ENCODE data around the gene FAM13A.

Gene FAM13A

DNA sequence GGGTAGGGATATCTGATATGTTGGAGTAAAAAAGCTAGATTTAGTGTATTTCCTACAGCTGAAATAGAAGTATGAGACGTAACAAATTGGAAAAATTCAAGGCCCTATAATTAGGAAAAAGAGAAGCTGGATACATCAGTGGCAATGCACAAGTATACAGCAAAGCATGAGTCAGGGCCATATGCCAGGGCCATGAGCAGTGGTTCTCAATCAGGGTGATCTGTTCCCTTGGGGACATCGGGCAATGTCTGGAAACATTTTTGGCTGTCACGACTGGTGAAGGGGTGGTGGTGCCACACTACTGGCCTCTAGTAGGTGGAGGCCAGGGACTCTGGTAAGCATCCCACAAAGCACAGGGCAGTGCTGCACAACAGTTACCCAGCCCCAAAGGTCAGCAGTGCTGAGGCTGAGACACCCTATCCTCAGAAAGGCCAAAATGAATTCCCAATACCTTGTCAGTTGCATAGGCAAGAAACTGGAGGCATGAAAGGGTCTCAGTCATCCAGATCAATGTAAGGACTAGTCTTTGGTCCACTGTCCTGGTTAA is 322.5 kb downstream of the FAM13A start:
- no peak overlapping the region for H3K4me3 ChIP-seq (ENCODE audit: low read length)
- DNase-seq (ENCODE audit: low read depth), result no peak
- TF ChIP-seq, protein P1, sequence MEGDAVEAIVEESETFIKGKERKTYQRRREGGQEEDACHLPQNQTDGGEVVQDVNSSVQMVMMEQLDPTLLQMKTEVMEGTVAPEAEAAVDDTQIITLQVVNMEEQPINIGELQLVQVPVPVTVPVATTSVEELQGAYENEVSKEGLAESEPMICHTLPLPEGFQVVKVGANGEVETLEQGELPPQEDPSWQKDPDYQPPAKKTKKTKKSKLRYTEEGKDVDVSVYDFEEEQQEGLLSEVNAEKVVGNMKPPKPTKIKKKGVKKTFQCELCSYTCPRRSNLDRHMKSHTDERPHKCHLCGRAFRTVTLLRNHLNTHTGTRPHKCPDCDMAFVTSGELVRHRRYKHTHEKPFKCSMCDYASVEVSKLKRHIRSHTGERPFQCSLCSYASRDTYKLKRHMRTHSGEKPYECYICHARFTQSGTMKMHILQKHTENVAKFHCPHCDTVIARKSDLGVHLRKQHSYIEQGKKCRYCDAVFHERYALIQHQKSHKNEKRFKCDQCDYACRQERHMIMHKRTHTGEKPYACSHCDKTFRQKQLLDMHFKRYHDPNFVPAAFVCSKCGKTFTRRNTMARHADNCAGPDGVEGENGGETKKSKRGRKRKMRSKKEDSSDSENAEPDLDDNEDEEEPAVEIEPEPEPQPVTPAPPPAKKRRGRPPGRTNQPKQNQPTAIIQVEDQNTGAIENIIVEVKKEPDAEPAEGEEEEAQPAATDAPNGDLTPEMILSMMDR (IDR thresholded peaks at IDR 0.05; ENCODE audit: insufficient read depth, low read depth, low read length, missing control alignments), result no peak

DNA sequence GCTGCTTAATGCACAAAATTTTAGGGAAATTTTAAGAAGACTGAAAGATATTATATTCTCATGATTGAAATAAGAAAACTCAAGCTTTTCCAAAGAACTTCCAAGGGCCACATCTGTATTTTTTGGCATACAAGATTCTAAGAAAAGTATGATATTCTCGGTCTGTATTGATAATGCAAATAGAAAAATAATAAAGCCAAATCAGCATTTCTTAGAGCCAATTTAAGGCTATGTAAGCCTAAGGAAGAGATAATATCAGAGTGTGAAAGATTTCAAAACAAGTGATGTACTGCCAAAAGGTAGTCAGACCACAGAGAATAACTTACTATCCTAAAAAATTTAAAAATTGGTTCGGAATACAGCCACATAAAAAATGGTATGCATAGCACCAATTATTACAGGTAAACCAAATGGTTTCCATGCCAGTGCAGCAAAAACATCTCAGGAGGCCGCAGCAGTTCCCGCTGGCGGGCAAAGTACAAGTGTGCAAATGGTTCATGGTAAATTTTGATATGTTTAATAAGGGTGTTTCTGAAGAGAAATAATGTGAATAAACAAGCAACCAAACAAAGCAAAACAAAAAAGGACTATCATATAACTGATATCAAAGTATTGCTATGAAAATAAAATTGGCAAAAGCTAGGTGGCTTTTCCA is 324.1 kb downstream of the FAM13A start:
- TF ChIP-seq, protein P1 (IDR thresholded peaks at IDR 0.05; ENCODE audit: insufficient read depth, low read depth, low read length, missing control alignments), result no peak
- no peak overlapping the region for H3K4me3 ChIP-seq (ENCODE audit: low read length)
- DNase-seq (ENCODE audit: low read depth), result no peak

DNA sequence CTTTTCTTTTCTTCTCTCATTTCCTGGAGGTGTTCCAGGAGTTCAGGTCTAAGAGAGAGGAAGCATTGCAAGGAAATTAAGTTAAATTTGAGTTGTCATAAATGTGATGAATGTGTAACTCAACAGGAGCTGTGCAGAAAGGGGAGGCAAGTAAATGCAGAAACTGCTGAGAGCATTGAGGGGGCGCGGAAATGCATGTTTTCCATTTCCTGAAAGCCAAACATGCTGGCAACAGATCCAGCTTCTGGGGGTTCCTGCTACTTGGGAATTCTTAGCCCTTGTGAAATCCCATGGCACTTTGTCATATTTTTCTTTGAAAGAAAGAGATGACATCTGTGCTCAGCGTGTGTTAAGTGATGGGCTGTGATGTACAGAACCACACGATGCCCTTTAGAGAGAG is 325.6 kb downstream of the FAM13A start:
- DNase-seq (ENCODE audit: low read depth), result no peak
- TF ChIP-seq, protein P1 (IDR thresholded peaks at IDR 0.05; ENCODE audit: insufficient read depth, low read depth, low read length, missing control alignments), result no peak

DNA sequence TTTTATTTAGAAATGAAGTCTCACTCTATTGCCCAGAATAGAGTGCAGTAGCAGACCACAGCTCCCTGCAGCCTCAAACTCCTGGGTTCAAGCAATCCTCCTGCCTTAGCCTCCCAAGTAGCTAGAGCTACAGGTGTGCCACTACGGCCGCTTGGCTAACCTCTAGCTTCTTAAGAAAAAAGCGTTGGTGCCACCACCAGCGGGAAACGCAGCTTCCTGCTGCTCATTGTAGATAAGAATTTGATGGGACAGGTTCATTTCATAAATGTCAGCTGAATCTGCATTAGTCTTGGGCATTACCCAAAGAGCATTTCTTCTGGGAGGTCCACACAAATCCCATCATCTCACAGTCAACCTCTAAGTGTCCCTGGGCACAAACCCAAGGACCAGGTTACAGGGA is 326.2 kb downstream of the FAM13A start:
- no peak overlapping the region for H3K4me3 ChIP-seq (ENCODE audit: low read length)
- no peak for DNase-seq (ENCODE audit: low read depth)
- TF ChIP-seq, protein P1 (IDR thresholded peaks at IDR 0.05; ENCODE audit: insufficient read depth, low read depth, low read length, missing control alignments), result no peak

More for the DNA sequence above, 325.6 kb downstream of the FAM13A start:
- H3K4me3 ChIP-seq (ENCODE audit: low read length), result no peak overlapping the region

DNA sequence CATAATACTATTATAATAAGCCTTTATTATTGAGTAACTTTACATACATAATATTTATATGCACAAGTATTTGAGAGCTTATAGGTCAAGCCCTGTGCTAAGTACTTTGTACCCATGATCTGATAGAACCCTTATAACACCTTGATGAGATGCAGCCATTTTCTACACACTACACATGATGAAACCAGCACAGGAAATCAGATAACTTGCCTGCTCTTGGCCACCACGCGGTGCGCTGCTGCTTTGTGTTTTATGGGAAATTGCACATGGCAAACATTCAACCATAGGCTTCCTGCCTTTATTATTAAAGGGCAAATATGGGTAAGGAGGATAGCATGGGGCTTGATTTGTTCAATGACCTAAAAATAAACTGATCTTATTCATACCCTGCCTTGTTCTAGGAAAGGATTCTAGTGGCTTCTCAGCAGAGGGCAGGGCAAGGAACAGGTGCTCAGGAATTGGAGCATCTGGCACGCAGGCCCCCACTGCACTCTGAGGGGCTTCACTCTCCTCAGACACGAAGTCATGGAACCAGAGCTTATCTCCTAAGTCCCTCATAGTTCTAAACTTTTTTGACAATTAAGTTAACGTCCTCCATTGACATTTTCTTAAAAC is 327.7 kb downstream of the FAM13A start:
- TF ChIP-seq, protein P1 (IDR thresholded peaks at IDR 0.05; ENCODE audit: insufficient read depth, low read depth, low read length, missing control alignments), result no peak
- DNase-seq (ENCODE audit: low read depth), result no peak
- H3K4me3 ChIP-seq (ENCODE audit: low read length), result no peak overlapping the region

DNA sequence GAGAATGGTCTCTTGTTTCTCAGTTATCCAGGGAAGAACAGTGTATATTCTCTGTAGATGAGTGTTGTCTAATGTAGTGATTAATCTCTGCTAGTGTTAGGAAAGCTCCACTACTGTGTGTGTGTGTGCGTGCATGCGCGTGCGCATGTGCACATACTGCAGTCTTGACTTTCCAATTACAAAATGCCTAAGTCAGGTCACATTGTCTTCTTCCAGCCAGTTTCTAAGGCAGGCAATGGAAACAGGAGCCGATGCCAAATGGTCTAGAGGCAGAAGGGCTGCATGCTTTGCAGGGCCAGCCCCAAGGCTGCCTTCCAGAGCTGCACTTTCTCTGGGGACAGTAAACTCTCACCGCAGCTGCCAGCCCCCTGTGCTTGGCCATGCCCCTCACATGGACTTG is 328.8 kb downstream of the FAM13A start:
- no peak for DNase-seq (ENCODE audit: low read depth)
- TF ChIP-seq, protein P1 (IDR thresholded peaks at IDR 0.05; ENCODE audit: insufficient read depth, low read depth, low read length, missing control alignments), result no peak
- no peak overlapping the region for H3K4me3 ChIP-seq (ENCODE audit: low read length)

Measured in epithelial cell of esophagus (primary cell).